ENCODE measurements around the gene CDYL2.

DNA sequence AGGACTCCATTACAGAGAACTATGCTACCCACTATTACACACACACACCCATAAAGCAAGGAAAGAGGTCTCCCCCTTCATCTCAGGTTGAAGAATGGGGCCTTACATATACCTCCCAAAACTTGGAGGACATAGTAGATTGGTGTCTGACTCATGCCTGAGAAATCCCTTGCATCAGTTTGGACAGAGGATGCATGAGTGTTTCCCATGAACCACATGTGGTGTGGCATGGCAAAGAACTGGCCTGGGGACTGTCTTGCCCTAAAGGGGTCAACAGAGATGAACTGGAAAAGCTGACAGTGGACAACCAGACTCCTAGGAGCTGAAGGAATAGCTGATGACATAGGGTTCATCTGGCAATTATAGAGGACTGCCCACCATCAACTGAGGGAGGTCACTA, 209.6 kb downstream of the CDYL2 start:
- TF ChIP-seq, protein P1, sequence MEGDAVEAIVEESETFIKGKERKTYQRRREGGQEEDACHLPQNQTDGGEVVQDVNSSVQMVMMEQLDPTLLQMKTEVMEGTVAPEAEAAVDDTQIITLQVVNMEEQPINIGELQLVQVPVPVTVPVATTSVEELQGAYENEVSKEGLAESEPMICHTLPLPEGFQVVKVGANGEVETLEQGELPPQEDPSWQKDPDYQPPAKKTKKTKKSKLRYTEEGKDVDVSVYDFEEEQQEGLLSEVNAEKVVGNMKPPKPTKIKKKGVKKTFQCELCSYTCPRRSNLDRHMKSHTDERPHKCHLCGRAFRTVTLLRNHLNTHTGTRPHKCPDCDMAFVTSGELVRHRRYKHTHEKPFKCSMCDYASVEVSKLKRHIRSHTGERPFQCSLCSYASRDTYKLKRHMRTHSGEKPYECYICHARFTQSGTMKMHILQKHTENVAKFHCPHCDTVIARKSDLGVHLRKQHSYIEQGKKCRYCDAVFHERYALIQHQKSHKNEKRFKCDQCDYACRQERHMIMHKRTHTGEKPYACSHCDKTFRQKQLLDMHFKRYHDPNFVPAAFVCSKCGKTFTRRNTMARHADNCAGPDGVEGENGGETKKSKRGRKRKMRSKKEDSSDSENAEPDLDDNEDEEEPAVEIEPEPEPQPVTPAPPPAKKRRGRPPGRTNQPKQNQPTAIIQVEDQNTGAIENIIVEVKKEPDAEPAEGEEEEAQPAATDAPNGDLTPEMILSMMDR (IDR thresholded peaks at IDR 0.05), result no peak
- TF ChIP-seq POLR2A (IDR thresholded peaks at IDR 0.05), result no peak
